Measurements from ENCODE around the gene WBP1L.

DNA sequence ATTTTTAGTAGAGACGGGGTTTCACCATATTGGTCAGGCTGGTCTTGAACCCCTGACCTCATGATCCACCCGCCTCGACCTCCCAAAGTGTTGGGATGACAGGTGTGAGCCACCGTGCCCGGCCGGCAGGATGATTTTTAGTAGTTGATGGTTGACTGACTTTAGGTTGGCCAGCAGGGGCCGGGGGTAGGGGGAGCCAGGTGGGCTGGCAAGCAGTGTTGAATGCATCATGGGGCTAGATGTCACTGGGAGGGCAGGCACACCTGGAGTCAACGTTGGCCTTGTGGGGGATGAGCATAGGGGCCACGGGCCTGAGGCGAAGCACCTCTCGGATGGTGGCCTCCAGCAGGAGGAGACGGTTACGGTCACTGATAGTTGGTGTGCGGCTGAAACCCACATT, 88.5 kb downstream of the WBP1L start:
- TF ChIP-seq EZH2 (IDR thresholded peaks at IDR 0.05; ENCODE audit: low read depth, unreplicated experiment) = no peak
- TF ChIP-seq, protein P1, sequence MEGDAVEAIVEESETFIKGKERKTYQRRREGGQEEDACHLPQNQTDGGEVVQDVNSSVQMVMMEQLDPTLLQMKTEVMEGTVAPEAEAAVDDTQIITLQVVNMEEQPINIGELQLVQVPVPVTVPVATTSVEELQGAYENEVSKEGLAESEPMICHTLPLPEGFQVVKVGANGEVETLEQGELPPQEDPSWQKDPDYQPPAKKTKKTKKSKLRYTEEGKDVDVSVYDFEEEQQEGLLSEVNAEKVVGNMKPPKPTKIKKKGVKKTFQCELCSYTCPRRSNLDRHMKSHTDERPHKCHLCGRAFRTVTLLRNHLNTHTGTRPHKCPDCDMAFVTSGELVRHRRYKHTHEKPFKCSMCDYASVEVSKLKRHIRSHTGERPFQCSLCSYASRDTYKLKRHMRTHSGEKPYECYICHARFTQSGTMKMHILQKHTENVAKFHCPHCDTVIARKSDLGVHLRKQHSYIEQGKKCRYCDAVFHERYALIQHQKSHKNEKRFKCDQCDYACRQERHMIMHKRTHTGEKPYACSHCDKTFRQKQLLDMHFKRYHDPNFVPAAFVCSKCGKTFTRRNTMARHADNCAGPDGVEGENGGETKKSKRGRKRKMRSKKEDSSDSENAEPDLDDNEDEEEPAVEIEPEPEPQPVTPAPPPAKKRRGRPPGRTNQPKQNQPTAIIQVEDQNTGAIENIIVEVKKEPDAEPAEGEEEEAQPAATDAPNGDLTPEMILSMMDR (conservative IDR thresholded peaks at IDR 0.05; ENCODE audit: low read depth in 2 of 2) = no peak
- TF ChIP-seq POLR2AphosphoS5 (IDR thresholded peaks at IDR 0.05; ENCODE audit: low read depth) = no peak
- TF ChIP-seq, protein P2, sequence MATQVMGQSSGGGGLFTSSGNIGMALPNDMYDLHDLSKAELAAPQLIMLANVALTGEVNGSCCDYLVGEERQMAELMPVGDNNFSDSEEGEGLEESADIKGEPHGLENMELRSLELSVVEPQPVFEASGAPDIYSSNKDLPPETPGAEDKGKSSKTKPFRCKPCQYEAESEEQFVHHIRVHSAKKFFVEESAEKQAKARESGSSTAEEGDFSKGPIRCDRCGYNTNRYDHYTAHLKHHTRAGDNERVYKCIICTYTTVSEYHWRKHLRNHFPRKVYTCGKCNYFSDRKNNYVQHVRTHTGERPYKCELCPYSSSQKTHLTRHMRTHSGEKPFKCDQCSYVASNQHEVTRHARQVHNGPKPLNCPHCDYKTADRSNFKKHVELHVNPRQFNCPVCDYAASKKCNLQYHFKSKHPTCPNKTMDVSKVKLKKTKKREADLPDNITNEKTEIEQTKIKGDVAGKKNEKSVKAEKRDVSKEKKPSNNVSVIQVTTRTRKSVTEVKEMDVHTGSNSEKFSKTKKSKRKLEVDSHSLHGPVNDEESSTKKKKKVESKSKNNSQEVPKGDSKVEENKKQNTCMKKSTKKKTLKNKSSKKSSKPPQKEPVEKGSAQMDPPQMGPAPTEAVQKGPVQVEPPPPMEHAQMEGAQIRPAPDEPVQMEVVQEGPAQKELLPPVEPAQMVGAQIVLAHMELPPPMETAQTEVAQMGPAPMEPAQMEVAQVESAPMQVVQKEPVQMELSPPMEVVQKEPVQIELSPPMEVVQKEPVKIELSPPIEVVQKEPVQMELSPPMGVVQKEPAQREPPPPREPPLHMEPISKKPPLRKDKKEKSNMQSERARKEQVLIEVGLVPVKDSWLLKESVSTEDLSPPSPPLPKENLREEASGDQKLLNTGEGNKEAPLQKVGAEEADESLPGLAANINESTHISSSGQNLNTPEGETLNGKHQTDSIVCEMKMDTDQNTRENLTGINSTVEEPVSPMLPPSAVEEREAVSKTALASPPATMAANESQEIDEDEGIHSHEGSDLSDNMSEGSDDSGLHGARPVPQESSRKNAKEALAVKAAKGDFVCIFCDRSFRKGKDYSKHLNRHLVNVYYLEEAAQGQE (IDR thresholded peaks at IDR 0.05; ENCODE audit: unreplicated experiment) = no peak
